SK-N-MC (cell line): ENCODE measurements around the gene MASP2.
"Not testable (repeated sequence)": the region's sequence is repeated elsewhere in the genome, so short reads cannot be mapped to it uniquely, and the experiment has no call there.

Experiments used
- DNase-seq: peaks from one replicate; pipeline ENCODE4 v3.0.0-alpha.2; 2011; ENCODE audit warnings: low read depth, low spot score
- H3K27ac ChIP-seq: fragments of 200-600 bp; sonication (generic); 2 replicates; pipeline ENCODE4 v1.5.1; 2016; ENCODE audit warnings: mixed run types
- H3K36me3 ChIP-seq: fragments of 200-600 bp; sonication (generic); 2 replicates; pipeline ENCODE4 v1.6.1; 2017; ENCODE audit warnings: antibody characterized with exemption, low read length, mixed read lengths; ENCODE audit not compliant: insufficient read depth
- H3K4me3 ChIP-seq: fragments of 200-600 bp; sonication (generic); 2 replicates; pipeline ENCODE4 v1.5.1; 2016
- H3K9ac ChIP-seq: fragments of 200-600 bp; sonication (generic); 2 replicates; pipeline ENCODE4 v1.8.0; 2017; ENCODE audit warnings: mixed run types, mixed read lengths; ENCODE audit not compliant: insufficient read length
- H3K9me3 ChIP-seq: fragments of 200-600 bp; sonication (generic); 2 replicates; pipeline ENCODE4 v1.6.1; 2017; ENCODE audit warnings: low read depth, mild to moderate bottlenecking, antibody characterized with exemption, low read length, moderate library complexity, mixed read lengths
- EZH2 ChIP-seq: fragments of 200-600 bp; sonication (generic); IDR thresholded peaks from one replicate; pipeline ENCODE4 v1.6.1; 2017; ENCODE audit warnings: antibody characterized with exemption
- FOXP2 ChIP-seq: optimal IDR thresholded peaks from 2 replicates; pipeline ENCODE3; 2011; ENCODE audit warnings: mild to moderate bottlenecking, moderate library complexity; ENCODE audit not compliant: insufficient read depth; ENCODE audit errors: extremely low read length, control extremely low read depth
- POLR2AphosphoS5 ChIP-seq: IDR thresholded peaks from 2 replicates; pipeline ENCODE4 v1.6.1; 2012; ENCODE audit warnings: mild to moderate bottlenecking, low read depth, low read length, borderline replicate concordance

Gene MASP2

GRCh38 chr1:10990828-10991227, 56.2 kb downstream of the MASP2 start:
- TF ChIP-seq POLR2AphosphoS5 (no peak), EZH2 (no peak), FOXP2 (no peak)
- no peak overlapping the region for H3K4me3 ChIP-seq
- H3K9me3 ChIP-seq, result no peaks in the 10 kb centered on the region
- no peaks in the 10 kb centered on the region for H3K36me3 ChIP-seq
- no peak overlapping the region for H3K27ac ChIP-seq
- H3K9ac ChIP-seq, result no peak overlapping the region
- DNase-seq, result no peak

- H3K36me3 ChIP-seq, H3K9me3 ChIP-seq, H3K4me3 ChIP-seq, DNase-seq, H3K9ac ChIP-seq: not testable (repeated sequence)
- H3K27ac ChIP-seq, result peak overlapping the region; percentile 62; the same call in 1 of the 2 replicates
Observed at GRCh38 chr1:10989920-10990516, 57.0 kb downstream of the MASP2 start.

GRCh38 chr1:10989095-10989494, 57.9 kb downstream of the MASP2 start:
- Histone ChIP-seq H3K9ac (no peak overlapping the region), H3K36me3 (no peaks in the 10 kb centered on the region), H3K4me3 (no peak overlapping the region), H3K27ac (peak overlapping the region; percentile 91), H3K9me3 (no peaks in the 10 kb centered on the region)
- TF ChIP-seq EZH2 (no peak), POLR2AphosphoS5 (no peak), FOXP2 (no peak)
- no peak for DNase-seq

GRCh38 chr1:10987840-10988417, 59.1 kb downstream of the MASP2 start:
- Histone ChIP-seq H3K9me3 (no peaks in the 10 kb centered on the region), H3K36me3 (no peaks in the 10 kb centered on the region), H3K4me3 (no peak overlapping the region), H3K9ac (peak overlapping the region; percentile 26), H3K27ac (peak overlapping the region; percentile 91)
- DNase-seq, result peak; percentile 75
- TF ChIP-seq FOXP2 (no peak), EZH2 (no peak), POLR2AphosphoS5 (peak; percentile 28; the same call in 1 of the 2 replicates)

GRCh38 chr1:10986525-10986890, 60.5 kb downstream of the MASP2 start:
- Histone ChIP-seq H3K36me3 (no peaks in the 10 kb centered on the region), H3K4me3 (no peak overlapping the region), H3K9ac (no peak overlapping the region), H3K9me3 (no peaks in the 10 kb centered on the region), H3K27ac (peak overlapping the region; percentile 73)
- no peak for DNase-seq
- TF ChIP-seq FOXP2 (no peak), EZH2 (no peak), POLR2AphosphoS5 (no peak)

DNA sequence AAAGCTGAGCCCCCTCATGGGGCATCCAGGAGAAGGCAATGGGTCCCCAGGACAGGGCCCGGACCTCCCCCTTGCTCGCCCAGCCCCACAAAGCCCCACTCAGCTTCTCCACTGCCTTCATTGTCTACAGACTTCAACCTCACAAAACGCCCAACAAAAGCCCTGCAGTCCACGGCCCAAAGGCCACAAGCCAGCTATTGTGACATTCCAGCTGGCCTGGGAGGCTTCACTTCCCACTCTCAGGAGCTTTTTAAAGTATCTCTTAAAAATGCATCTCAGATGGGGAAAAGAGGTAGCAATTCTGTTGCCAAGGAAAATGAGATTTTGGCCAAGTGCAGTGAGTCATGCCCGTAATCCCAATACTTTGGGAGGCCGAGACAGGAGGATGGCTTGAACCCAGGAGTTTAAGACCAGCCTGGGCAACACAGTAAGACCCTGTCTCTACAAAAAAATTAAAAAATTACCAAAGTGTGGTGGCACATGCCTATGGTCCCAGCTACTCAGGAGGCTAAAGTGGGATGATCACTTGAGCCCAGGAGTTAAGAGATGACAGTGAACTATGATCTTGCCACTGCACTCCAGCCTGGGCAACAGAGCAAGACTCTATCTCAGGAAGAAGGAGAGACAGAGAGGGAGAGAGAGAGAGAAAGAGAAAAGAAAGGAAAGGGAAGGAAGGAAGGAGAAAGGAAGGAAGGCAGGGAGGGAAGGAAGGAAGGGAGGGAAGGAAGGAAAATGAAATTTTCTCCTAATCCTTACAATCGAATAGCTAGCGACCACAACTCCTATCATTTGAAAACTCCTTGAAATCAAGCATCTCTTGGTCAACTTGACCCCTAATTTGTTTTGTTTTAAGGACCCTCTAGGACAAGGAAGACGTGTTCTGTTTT, 66.0 kb downstream of the MASP2 start:
- no peak for DNase-seq
- no peaks in the 10 kb centered on the region for H3K9me3 ChIP-seq
- H3K9ac ChIP-seq, result no peak overlapping the region
- TF ChIP-seq POLR2AphosphoS5, result no peak
- TF ChIP-seq FOXP2, result no peak
- TF ChIP-seq EZH2, result no peak
- H3K27ac ChIP-seq, result no peak overlapping the region
- no peak overlapping the region for H3K4me3 ChIP-seq
- H3K36me3 ChIP-seq, result no peaks in the 10 kb centered on the region

GRCh38 chr1:10980094-10980577, 66.9 kb downstream of the MASP2 start:
- no peak overlapping the region for H3K4me3 ChIP-seq
- H3K36me3 ChIP-seq, result no peaks in the 10 kb centered on the region
- H3K27ac ChIP-seq, result no peak overlapping the region
- no peak for TF ChIP-seq EZH2
- TF ChIP-seq FOXP2, result no peak
- no peak for TF ChIP-seq POLR2AphosphoS5
- no peaks in the 10 kb centered on the region for H3K9me3 ChIP-seq
- DNase-seq, result no peak
- no peak overlapping the region for H3K9ac ChIP-seq

DNA sequence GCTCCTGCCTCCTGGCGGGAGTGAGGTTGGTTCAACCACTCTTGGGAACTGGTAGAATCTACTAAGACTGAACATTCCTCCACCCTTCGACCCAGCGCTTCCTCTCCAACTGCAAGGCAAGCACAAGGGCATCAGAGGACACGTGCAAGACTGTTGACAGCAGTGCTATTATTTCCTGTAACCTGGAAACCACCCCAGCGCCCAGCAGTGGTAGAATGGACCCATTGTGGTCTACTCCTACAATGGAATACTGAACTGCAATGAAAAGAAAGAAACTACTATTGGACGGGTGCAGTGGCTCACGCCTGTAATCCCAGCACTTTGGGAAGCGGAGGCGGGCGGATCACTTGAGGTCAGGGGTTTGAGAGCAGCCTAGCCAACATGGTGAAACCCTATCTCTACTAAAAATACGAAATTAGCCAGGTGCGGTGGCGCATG, 67.5 kb downstream of the MASP2 start:
- no peak for TF ChIP-seq POLR2AphosphoS5
- no peak for TF ChIP-seq FOXP2
- Histone ChIP-seq H3K27ac (no peak overlapping the region), H3K4me3 (no peak overlapping the region), H3K9me3 (no peaks in the 10 kb centered on the region), H3K9ac (no peak overlapping the region), H3K36me3 (no peaks in the 10 kb centered on the region)
- no peak for DNase-seq
